Measurements from ENCODE around the gene LEMD3. TPM values are rescaled to one million over a fixed set of nuclear protein-coding genes. Genes with fewer than 3 reads are reported as not detected.

LEMD3 gene
- total RNA-seq, 1 donor from 2014 or later: 29.2 TPM

DNA sequence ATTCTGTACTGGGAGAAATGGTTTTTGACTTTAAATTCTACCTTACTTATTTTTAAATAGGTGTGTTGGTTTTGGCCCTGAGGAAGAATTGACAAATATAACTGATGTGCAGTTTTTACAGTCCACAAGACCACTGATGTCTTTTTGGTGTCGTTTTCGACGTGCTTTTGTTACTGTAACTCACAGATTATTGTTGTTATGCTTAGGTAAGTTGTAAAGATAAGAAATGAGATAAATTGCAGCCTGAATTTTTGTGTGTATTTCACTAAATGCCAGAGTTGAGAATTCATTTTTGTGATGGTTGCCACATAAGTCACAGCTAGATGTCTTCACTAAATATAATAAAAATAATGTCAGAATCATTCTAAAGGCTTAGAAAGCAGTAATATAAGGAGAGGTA is 69.2 kb downstream of the LEMD3 start:
- H3K9me3 Mint-ChIP-seq: no peaks in the 10 kb centered on the region
- H3K4me3 Mint-ChIP-seq (ENCODE audit: low read depth): no peak overlapping the region
- no peak overlapping the region for H3K27ac Mint-ChIP-seq
- no peak for DNase-seq (ENCODE audit: low spot score)
- no peaks in the 10 kb centered on the region for H3K27me3 Mint-ChIP-seq (ENCODE audit: low read depth)
- H3K36me3 Mint-ChIP-seq (ENCODE audit: low read depth): peaks cover 26% of the 10 kb centered on the region
- intact Hi-C loops (cut with micrococcal nuclease): loop anchor here (10.0 kb wide), 1 partner anchor 434 kb away; no protein-coding TSS in a partner anchor
- H3K4me1 Mint-ChIP-seq (ENCODE audit: low read depth): no peaks in the 10 kb centered on the region

GRCh38 chr12:65248656-65249633 is 79.6 kb downstream of the LEMD3 start:
- no peak for DNase-seq (ENCODE audit: low spot score)
- Mint-ChIP-seq H3K36me3 (ENCODE audit: low read depth) (peaks cover 26% of the 10 kb centered on the region), H3K4me3 (ENCODE audit: low read depth) (no peak overlapping the region), H3K9me3 (no peaks in the 10 kb centered on the region), H3K27me3 (ENCODE audit: low read depth) (peaks cover 3% of the 10 kb centered on the region), H3K4me1 (ENCODE audit: low read depth) (peaks cover 12% of the 10 kb centered on the region), H3K27ac (peak overlapping the region; percentile 34)
- intact Hi-C loops (cut with micrococcal nuclease): no loop called here

- no peak for DNase-seq (ENCODE audit: low spot score)
- intact Hi-C loops (cut with micrococcal nuclease): no loop called here
- Mint-ChIP-seq H3K4me3 (ENCODE audit: low read depth) (no peak overlapping the region), H3K27ac (no peak overlapping the region), H3K4me1 (ENCODE audit: low read depth) (peaks cover 12% of the 10 kb centered on the region), H3K27me3 (ENCODE audit: low read depth) (peaks cover 11% of the 10 kb centered on the region), H3K9me3 (no peaks in the 10 kb centered on the region), H3K36me3 (ENCODE audit: low read depth) (peaks cover 10% of the 10 kb centered on the region)
Observed at GRCh38 chr12:65252515-65252914, 83.1 kb downstream of the LEMD3 start.

DNA sequence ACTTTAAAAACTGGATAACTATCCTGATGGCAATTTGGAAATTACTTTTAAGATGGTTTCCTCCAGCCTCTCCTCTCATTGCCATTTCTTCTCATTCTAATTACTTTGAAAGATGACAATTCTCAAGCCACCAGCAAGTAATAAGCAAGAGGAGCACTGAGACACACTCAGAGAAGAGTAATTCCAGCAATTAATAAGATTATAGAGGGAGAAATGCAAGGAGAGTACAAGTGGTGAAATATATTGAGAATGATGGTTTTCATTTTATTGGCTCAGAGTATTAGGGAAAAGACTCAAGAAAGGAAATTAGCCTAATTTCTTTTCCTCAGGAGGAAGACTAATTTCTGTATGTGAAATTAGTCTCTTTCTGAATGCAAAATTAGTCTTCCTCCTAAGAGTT is 88.6 kb downstream of the LEMD3 start:
- Mint-ChIP-seq H3K27me3 (ENCODE audit: low read depth) (peaks cover 15% of the 10 kb centered on the region), H3K27ac (no peak overlapping the region), H3K4me1 (ENCODE audit: low read depth) (no peaks in the 10 kb centered on the region), H3K9me3 (no peaks in the 10 kb centered on the region), H3K36me3 (ENCODE audit: low read depth) (no peaks in the 10 kb centered on the region), H3K4me3 (ENCODE audit: low read depth) (no peak overlapping the region)
- intact Hi-C loops (cut with micrococcal nuclease): no loop called here
- no peak for DNase-seq (ENCODE audit: low spot score)

DNA sequence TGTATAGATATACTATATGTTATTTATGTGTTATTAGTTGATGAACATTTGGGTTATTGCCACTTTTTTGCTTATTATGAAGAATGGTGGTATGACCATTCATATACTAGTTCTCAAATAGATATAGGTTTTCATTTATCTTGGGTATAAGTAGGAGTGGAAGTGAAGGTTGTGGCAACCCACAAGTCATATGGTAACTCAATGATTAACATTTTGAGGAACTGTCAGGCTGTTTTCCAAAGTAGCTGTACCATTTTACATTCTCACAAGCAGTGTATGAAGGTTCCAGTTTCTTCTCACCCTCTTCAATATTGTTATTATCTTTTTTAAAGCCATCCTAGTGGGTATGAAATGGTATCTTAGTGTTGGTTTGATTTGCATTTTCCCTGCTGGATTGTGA is 90.1 kb downstream of the LEMD3 start:
- Mint-ChIP-seq H3K9me3 (no peaks in the 10 kb centered on the region), H3K36me3 (ENCODE audit: low read depth) (no peaks in the 10 kb centered on the region), H3K4me1 (ENCODE audit: low read depth) (no peaks in the 10 kb centered on the region), H3K27me3 (ENCODE audit: low read depth) (peaks cover 14% of the 10 kb centered on the region), H3K27ac (no peak overlapping the region), H3K4me3 (ENCODE audit: low read depth) (no peak overlapping the region)
- intact Hi-C loops (cut with micrococcal nuclease): no loop called here
- no peak for DNase-seq (ENCODE audit: low spot score)

DNA sequence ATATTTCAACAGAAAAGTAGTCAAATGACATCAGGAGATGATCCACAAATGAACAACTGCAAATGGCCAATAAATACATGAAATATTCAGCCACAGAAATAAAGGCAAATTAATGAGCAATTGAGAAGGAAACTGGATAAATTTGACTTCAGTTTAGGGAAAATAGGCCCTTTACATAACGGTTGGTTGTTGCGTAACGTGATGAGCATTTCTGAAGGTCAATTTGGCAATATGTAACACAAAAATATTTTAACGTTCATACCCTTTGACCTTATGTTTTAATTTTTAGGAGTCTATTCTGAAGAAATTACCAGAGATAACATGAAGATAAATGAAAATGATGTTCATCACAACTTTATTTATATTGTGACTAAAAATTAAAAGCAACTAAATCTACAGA is 94.4 kb downstream of the LEMD3 start:
- DNase-seq (ENCODE audit: low spot score): no peak
- Mint-ChIP-seq H3K4me1 (ENCODE audit: low read depth) (no peaks in the 10 kb centered on the region), H3K36me3 (ENCODE audit: low read depth) (no peaks in the 10 kb centered on the region), H3K9me3 (no peaks in the 10 kb centered on the region), H3K27me3 (ENCODE audit: low read depth) (peaks cover 18% of the 10 kb centered on the region), H3K4me3 (ENCODE audit: low read depth) (no peak overlapping the region), H3K27ac (no peak overlapping the region)
- intact Hi-C loops (cut with micrococcal nuclease): no loop called here

- peaks cover 12% of the 10 kb centered on the region for H3K27me3 Mint-ChIP-seq (ENCODE audit: low read depth)
- H3K36me3 Mint-ChIP-seq (ENCODE audit: low read depth): no peaks in the 10 kb centered on the region
- no peak overlapping the region for H3K27ac Mint-ChIP-seq
- H3K4me3 Mint-ChIP-seq (ENCODE audit: low read depth): no peak overlapping the region
- intact Hi-C loops (cut with micrococcal nuclease): no loop called here
- no peaks in the 10 kb centered on the region for H3K4me1 Mint-ChIP-seq (ENCODE audit: low read depth)
- no peaks in the 10 kb centered on the region for H3K9me3 Mint-ChIP-seq
- no peak for DNase-seq (ENCODE audit: low spot score)
Observed at GRCh38 chr12:65266408-65266807, 97.0 kb downstream of the LEMD3 start.

DNA sequence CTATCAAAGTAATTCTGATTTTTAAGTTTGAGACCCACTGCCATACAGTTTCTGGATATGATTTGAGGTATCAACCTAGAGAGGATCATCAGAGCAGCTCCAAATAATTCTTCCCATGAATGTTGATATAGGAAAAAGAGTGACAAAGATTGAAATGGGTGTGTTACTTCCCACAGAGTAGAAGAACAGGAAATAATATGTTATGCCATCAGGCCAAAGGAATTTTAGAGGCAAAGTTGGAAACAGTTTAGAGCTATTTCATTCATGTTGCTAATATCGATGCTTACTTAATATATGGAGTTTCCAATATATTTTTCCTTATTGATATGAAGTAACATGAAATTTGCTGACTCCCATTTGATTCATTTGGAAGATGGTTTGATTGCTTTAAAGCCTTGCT is 100.2 kb downstream of the LEMD3 start:
- Mint-ChIP-seq H3K27ac (no peak overlapping the region), H3K4me1 (ENCODE audit: low read depth) (no peaks in the 10 kb centered on the region), H3K4me3 (ENCODE audit: low read depth) (no peak overlapping the region), H3K27me3 (ENCODE audit: low read depth) (peaks cover 24% of the 10 kb centered on the region), H3K36me3 (ENCODE audit: low read depth) (no peaks in the 10 kb centered on the region), H3K9me3 (no peaks in the 10 kb centered on the region)
- intact Hi-C loops (cut with micrococcal nuclease): no loop called here
- no peak for DNase-seq (ENCODE audit: low spot score)

DNA sequence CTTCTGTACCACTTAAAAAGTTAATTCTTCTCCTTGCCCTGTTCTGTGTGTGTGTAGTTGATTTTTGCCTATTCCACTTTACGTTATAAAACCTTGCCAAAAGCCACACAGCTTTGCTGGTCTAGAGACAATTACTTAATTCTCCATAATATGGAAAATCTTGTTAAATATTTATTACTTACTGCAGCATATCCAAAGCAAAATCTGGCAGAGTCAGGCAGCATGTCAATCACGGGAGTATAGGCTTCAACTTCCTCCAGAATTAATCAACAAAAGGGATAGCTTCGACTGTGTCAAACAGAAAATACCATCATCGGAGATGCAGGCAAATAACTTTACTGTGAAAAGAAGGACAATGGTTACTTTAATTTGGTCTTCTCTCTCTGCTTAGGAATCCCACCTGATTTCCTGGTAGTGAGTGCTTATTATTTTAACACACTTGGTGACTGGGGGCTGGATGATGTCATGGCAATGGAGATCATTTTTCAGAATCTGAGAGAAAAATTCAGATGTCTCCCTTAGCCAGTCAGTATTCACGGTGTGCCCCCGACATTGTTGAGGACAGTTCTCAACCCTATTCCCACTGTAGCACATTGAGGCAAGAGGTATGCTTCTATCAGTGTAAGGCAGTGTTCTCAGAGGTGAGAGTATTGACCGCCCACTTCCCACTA is 105.4 kb downstream of the LEMD3 start:
- H3K36me3 Mint-ChIP-seq (ENCODE audit: low read depth): no peaks in the 10 kb centered on the region
- no peaks in the 10 kb centered on the region for H3K9me3 Mint-ChIP-seq
- peaks cover 50% of the 10 kb centered on the region for H3K27me3 Mint-ChIP-seq (ENCODE audit: low read depth)
- H3K4me3 Mint-ChIP-seq (ENCODE audit: low read depth): no peak overlapping the region
- no peak overlapping the region for H3K27ac Mint-ChIP-seq
- intact Hi-C loops (cut with micrococcal nuclease): no loop called here
- no peak for DNase-seq (ENCODE audit: low spot score)
- peaks cover 3% of the 10 kb centered on the region for H3K4me1 Mint-ChIP-seq (ENCODE audit: low read depth)

- intact Hi-C loops (cut with micrococcal nuclease): no loop called here
Observed at GRCh38 chr12:65275627-65276026, 106.2 kb downstream of the LEMD3 start.

DNA sequence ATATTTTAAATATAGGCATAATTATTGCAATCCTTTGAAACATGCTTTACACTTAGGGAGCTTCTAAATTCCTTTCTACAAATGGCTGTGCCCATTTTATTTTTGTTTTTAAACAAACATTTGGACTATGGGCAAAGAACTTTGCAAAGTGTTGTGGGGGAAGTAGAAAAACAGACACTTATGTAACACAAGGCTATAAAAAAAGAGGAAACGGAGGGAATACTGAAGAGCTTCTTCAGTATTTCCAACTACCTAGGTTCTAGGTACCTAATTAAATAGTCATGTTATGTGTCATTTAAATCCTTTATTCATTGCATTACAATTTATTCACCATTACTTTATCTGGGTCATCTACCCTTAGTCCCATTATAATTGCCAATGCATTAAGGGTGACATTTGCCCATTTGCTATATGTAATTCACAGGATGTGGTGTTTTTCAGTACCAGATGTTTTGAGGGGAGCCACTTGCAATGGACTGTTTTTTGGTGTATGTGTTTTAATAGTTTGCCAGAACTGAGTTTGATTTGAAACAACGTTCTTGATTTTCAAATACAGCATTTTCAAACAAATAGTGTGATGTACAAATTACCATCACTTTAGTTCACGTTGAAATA is 107.6 kb downstream of the LEMD3 start:
- intact Hi-C loops (cut with micrococcal nuclease): no loop called here
- H3K36me3 Mint-ChIP-seq (ENCODE audit: low read depth): no peaks in the 10 kb centered on the region
- H3K4me3 Mint-ChIP-seq (ENCODE audit: low read depth): no peak overlapping the region
- no peak for DNase-seq (ENCODE audit: low spot score)
- peaks cover 67% of the 10 kb centered on the region for H3K27me3 Mint-ChIP-seq (ENCODE audit: low read depth)
- H3K9me3 Mint-ChIP-seq: no peaks in the 10 kb centered on the region
- H3K27ac Mint-ChIP-seq: no peak overlapping the region
- peaks cover 4% of the 10 kb centered on the region for H3K4me1 Mint-ChIP-seq (ENCODE audit: low read depth)

More at GRCh38 chr12:65275627-65276026, 106.2 kb downstream of the LEMD3 start:
- peaks cover 4% of the 10 kb centered on the region for H3K4me1 Mint-ChIP-seq (ENCODE audit: low read depth)
- peaks cover 57% of the 10 kb centered on the region for H3K27me3 Mint-ChIP-seq (ENCODE audit: low read depth)
- H3K4me3 Mint-ChIP-seq (ENCODE audit: low read depth): no peak overlapping the region
- DNase-seq (ENCODE audit: low spot score): no peak
- no peaks in the 10 kb centered on the region for H3K36me3 Mint-ChIP-seq (ENCODE audit: low read depth)
- no peak overlapping the region for H3K27ac Mint-ChIP-seq
- no peaks in the 10 kb centered on the region for H3K9me3 Mint-ChIP-seq

GRCh38 chr12:65277994-65278575 is 108.7 kb downstream of the LEMD3 start:
- H3K4me1 Mint-ChIP-seq (ENCODE audit: low read depth): peaks cover 4% of the 10 kb centered on the region
- no peaks in the 10 kb centered on the region for H3K36me3 Mint-ChIP-seq (ENCODE audit: low read depth)
- intact Hi-C loops (cut with micrococcal nuclease): no loop called here
- peak overlapping the region; percentile 54 for H3K4me3 Mint-ChIP-seq (ENCODE audit: low read depth)
- H3K27ac Mint-ChIP-seq: no peak overlapping the region
- DNase-seq (ENCODE audit: low spot score): no peak
- no peaks in the 10 kb centered on the region for H3K9me3 Mint-ChIP-seq
- peaks cover 73% of the 10 kb centered on the region for H3K27me3 Mint-ChIP-seq (ENCODE audit: low read depth)
